Omental fat pad (tissue), 4 donors: ENCODE measurements around the gene SULT1B1. TPM values are rescaled to one million over a fixed set of nuclear protein-coding genes. Genes with fewer than 3 reads are reported as not detected.

Source experiments
- ATAC-seq: fragments of 150-250 bp; one replicate; pipeline ENCODE4 v1.9.1; 2016; ENCODE audit warnings: mild to moderate bottlenecking, moderate library complexity; ENCODE audit not compliant: low FRiP score
- DNase-seq: peaks from one replicate; pipeline ENCODE4 v3.0.0-alpha.2; 2019; ENCODE audit warnings: low spot score
- total RNA-seq, 4 donors: library from RNA; depleted of rRNA; stranded (reverse); fragments of >200 nt; gene quantifications; one replicate each; pipeline ENCODE4 v1.1.0, GENCODE V29; 2016
- TF ChIP-seq, protein P1 (sequence below), 3 donors: fragments of 450-650 bp; IDR thresholded peaks; one replicate each; pipeline ENCODE4 v1.5.1; 2016 to 2017; ENCODE audit warnings: antibody characterized with exemption in 3 of 3, mild to moderate bottlenecking in 3 of 3, moderate library complexity in 2 of 3

SULT1B1 gene
- total RNA-seq, 4 donors from 2014 or later = 1.0 to 14.0 (median 3.1) TPM

DNA sequence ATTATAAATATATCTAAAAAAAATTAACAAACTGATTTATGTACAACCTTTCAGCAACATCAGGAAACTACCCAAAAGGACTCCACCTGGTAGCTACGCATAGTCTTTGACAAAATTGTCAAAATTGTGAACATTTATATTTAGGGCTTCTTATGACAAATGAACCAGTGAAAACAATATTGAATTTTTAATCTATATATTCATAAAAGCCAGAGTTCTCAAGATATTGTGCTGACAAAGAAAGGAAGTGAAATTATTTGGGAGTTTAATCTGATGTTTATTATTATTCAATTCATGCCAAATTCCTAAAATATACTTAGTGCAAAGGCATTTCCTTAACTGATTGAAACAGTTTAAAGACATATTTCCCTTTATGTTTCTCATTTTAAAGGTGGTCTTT lies 5.3 kb upstream of the SULT1B1 start:
- ATAC-seq (no peak), DNase-seq (no peak)
- TF ChIP-seq, protein P1, sequence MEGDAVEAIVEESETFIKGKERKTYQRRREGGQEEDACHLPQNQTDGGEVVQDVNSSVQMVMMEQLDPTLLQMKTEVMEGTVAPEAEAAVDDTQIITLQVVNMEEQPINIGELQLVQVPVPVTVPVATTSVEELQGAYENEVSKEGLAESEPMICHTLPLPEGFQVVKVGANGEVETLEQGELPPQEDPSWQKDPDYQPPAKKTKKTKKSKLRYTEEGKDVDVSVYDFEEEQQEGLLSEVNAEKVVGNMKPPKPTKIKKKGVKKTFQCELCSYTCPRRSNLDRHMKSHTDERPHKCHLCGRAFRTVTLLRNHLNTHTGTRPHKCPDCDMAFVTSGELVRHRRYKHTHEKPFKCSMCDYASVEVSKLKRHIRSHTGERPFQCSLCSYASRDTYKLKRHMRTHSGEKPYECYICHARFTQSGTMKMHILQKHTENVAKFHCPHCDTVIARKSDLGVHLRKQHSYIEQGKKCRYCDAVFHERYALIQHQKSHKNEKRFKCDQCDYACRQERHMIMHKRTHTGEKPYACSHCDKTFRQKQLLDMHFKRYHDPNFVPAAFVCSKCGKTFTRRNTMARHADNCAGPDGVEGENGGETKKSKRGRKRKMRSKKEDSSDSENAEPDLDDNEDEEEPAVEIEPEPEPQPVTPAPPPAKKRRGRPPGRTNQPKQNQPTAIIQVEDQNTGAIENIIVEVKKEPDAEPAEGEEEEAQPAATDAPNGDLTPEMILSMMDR (IDR thresholded peaks at IDR 0.05) = no peak

DNA sequence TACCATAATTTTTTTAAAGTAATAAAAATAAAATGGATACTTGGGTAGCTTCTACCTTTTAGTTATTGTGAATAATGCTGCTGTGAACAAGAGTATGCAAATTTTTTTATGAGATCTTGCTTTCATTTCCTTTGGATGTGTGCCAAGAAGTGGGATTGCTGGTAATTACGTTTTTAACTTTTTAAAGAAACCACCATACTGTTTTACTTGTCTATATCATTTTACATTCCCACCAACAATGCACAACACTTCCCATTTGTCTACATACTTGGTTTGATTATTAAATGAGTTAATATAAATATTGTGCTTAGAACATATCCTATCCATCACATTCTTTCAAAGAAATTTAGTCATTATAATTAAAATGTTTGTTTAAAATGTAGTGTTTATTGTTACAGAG lies 3.9 kb upstream of the SULT1B1 start:
- TF ChIP-seq, protein P1 (IDR thresholded peaks at IDR 0.05) = no peak
- DNase-seq = no peak
- no peak for ATAC-seq

DNA sequence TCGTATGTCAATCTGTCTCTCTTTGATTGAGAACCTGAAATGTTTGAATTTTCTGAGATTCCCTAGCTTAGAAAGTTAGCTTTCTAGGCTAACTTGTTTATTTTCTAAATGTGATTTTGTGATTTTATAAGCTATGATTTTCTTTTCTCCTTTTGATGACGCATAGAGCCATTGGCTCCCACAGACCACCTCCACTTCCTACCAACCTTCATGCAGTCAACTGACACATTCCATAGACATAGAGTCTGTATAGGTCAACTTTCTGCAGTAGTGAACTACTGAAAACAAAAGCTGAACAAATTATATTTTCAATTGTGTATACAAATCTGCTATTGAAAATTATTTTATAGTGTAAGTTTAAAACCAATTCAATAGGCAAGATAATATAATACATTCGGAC lies 2.8 kb upstream of the SULT1B1 start:
- DNase-seq = no peak
- TF ChIP-seq, protein P1 (IDR thresholded peaks at IDR 0.05) = no peak
- no peak for ATAC-seq

DNA sequence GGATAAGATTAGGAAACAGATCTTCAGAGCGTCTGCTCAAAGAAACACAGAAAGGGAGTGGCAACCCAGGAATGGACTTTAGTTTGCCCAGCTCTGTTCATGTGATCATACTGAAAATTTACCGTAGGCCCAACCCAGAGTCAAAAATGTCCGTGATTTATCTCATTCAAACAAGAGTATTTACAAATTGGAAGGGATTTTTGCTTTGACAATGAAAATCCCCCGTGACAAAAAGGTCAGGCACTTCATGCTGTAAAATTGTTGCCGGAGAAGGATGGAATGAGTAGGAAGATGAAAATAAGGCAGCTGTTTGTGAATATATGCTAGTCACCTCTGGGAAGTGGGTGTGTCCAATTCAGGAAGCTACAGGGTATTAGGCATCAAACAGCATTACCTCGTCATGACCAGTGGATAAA lies 1.2 kb downstream of the SULT1B1 start:
- DNase-seq (no peak), ATAC-seq (no peak)

DNA sequence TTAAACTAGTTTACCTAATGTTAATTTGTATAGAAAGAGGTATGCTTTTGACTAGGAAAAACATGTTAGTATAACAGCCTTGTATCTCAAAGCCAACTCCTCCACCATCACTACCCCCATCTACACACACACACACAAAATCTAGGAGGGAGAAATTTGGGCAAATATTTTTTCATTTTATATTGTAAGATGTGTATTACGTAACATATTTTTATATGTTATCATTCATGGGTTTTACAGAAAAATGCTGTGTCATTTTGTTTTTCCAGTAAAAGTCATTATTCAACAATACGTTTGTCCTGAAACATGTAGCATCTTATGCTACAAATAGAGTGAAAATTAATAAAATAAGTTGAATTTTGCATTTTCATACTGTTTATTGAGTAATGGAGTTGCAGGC lies 3.0 kb downstream of the SULT1B1 start:
- TF ChIP-seq, protein P1 (IDR thresholded peaks at IDR 0.05) = no peak
- ATAC-seq (no peak), DNase-seq (no peak)

More for the DNA sequence above, 1.2 kb downstream of the SULT1B1 start:
- TF ChIP-seq, protein P1 (IDR thresholded peaks at IDR 0.05) = no peak

DNA sequence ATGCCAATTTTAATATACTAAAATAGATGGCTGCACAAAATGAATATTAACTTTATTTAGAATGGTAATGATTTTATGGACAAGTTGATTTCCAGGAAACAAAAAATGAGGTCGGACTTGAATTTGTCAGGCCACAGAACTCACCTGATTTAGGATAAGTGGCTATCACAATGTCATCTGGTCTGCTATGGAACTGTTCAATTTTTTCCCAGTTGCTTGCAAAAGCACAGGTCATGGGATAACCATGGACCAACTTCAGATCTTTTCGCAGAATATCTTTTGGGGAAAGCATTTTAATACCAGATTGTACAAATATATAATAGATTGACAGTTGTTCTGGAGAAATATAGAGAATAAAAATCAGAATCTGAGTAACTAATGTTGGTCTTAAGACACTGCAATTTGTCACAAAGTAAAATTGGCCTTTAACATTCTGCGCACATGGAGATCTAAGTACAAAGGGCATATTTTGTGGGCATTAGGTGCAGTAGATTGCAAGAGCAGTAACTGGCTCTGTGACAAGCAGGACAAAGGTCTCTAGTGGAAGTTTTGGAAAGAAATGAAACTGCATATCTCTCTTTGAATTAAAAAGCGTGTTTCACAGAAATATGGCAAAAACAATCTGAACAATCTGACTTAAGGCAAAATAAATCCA lies 5.4 kb downstream of the SULT1B1 start:
- ATAC-seq (no peak), DNase-seq (no peak)
- TF ChIP-seq, protein P1 (IDR thresholded peaks at IDR 0.05) = no peak

DNA sequence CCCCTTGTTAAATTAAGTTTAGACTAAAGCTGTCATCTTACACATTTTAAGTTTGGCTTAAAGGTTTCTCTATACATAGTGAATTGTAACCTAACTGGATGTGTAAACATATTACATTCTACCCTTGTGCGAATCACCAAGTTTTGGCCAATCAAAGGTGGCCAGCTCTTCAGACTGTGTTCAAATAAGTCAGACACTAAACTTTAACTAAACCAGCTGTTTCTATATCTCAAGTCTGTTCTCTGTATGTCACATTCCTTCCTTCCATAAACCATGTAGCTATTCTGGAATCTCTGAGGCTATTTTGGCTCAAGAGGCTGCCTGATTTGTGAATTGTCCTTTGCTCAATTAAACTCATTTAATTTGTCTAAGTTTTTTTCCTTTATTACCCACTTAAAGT lies 6.7 kb downstream of the SULT1B1 start:
- DNase-seq (no peak), ATAC-seq (no peak)
- TF ChIP-seq, protein P1 (IDR thresholded peaks at IDR 0.05) = no peak
